BJ (cell line): ENCODE results near the gene SAFB. TPM values are rescaled to one million over a fixed set of nuclear protein-coding genes. Genes with fewer than 3 reads are reported as not detected.

Experiments
- CTCF ChIA-PET: fragments of 350-600 bp; formaldehyde crosslinking; extraction: SDS; loops from one replicate; lab custom pipeline; 2021; ENCODE audit warnings: antibody characterized with exemption, inconsistent platforms; lab: Yijun Ruan, JAX
- POLR2A ChIA-PET: fragments of 300-600 bp; sonication (Branson Sonifier 250); formaldehyde crosslinking; extraction: SDS; loops from one replicate; lab custom pipeline; 2021; ENCODE audit warnings: antibody characterized with exemption; lab: Charles Lee
- DNase-seq: peaks from one replicate; pipeline ENCODE4 v3.0.0-alpha.2; 2011; ENCODE audit warnings: low read depth
- H3K27me3 ChIP-seq: 2 replicates; pipeline ENCODE4 v1.6.0; 2011; ENCODE audit warnings: low read length; ENCODE audit not compliant: control insufficient read depth, insufficient read depth
- H3K36me3 ChIP-seq: 2 replicates; pipeline ENCODE4 v1.5.1; 2011; ENCODE audit warnings: low read length; ENCODE audit not compliant: control insufficient read depth, insufficient read depth
- H3K4me3 ChIP-seq: 2 replicates; pipeline ENCODE4 v1.5.1; 2011; ENCODE audit warnings: low read depth, mild to moderate bottlenecking, control low read depth, low read length
- polyA plus RNA-seq: library from polyadenylated mRNA; depleted of rRNA; stranded (reverse); fragments of >200 nt; gene quantifications from 2 replicates; pipeline ENCODE4 v1.2.3, GENCODE V29; 2011
- TF ChIP-seq, protein P1 (sequence below): IDR thresholded peaks from 2 replicates; pipeline ENCODE4 v1.5.1; 2011; ENCODE audit warnings: low read depth, mild to moderate bottlenecking, control low read depth, inconsistent platforms, low read length, moderate library complexity; ENCODE audit not compliant: insufficient read depth

Gene SAFB
- polyA plus RNA-seq, 1 experiment = 20.8 TPM

DNA sequence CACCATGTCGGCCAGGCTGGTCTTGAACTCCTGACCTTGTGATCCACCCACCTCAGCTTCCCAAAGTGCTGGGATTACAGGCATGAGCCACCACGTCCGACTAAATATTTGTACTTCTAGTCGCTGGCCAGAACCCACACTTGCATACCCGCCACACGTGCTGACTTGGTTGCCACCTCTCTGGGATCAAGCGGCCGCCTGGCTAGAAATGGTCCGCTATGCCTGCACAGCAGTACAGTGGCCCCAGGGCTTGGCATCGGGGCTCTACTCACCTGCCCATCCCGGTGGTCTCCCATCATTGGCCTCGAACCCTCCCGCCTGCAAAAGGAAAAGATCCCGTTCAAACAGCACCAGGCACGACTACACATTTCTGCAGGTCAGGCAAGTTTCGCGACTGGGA lies 31.4 kb upstream of the SAFB start:
- Histone ChIP-seq H3K36me3 (peaks cover 61% of the 10 kb centered on the region), H3K4me3 (no peak overlapping the region), H3K27me3 (no peaks in the 10 kb centered on the region)
- POLR2A ChIA-PET = no interaction called here
- CTCF ChIA-PET = no interaction called here
- TF ChIP-seq, protein P1, sequence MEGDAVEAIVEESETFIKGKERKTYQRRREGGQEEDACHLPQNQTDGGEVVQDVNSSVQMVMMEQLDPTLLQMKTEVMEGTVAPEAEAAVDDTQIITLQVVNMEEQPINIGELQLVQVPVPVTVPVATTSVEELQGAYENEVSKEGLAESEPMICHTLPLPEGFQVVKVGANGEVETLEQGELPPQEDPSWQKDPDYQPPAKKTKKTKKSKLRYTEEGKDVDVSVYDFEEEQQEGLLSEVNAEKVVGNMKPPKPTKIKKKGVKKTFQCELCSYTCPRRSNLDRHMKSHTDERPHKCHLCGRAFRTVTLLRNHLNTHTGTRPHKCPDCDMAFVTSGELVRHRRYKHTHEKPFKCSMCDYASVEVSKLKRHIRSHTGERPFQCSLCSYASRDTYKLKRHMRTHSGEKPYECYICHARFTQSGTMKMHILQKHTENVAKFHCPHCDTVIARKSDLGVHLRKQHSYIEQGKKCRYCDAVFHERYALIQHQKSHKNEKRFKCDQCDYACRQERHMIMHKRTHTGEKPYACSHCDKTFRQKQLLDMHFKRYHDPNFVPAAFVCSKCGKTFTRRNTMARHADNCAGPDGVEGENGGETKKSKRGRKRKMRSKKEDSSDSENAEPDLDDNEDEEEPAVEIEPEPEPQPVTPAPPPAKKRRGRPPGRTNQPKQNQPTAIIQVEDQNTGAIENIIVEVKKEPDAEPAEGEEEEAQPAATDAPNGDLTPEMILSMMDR = no peak
- DNase-seq = no peak

DNA sequence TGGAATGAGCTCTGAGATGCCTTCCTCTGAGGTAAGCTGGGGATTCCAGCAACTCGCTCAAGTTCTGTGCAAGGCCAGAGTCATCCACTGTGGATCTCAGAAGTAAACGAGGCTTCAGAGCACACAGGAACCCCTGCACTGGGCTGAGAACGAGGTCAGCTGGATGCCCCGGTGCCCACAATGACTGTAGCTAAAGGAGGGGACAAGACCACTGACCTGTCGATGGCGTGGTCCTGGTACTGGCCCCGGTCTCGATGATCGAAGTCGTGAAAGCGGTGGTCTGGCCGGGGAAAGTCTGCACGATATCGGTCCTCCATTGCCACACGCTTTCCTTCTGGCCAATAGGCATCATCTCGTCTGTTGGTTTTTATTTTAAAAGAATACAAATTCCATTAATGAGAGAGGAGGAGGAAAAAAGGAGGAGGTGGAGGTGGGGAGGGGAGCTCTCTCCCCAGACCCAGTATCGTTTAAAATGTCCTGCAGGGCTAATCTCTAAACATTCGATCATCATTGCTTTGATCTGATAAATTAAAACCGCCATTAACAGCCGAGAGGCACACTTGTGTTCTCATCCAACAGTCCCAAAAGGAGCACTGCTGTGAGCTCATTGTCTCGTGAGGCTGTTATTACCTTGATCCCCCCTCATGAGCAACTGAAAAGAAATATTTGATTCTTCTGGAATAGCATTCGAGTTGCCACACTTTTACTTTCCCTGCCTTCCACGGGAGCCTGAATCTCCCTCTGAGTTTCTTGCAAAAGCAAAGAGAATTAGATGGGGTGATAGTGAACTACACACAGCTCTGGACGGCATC lies 30.1 kb upstream of the SAFB start:
- Histone ChIP-seq H3K27me3 (no peaks in the 10 kb centered on the region), H3K36me3 (peaks cover 65% of the 10 kb centered on the region), H3K4me3 (no peak overlapping the region)
- no peak for DNase-seq
- TF ChIP-seq, protein P1 = no peak
- ChIA-PET CTCF (interaction anchor here (1.0 to 1.7 kb wide), 4 partner anchors 9 to 29 kb away, joined by 3 to 7 read pairs (median 4); no protein-coding TSS in a partner anchor), POLR2A (no interaction called here)

DNA sequence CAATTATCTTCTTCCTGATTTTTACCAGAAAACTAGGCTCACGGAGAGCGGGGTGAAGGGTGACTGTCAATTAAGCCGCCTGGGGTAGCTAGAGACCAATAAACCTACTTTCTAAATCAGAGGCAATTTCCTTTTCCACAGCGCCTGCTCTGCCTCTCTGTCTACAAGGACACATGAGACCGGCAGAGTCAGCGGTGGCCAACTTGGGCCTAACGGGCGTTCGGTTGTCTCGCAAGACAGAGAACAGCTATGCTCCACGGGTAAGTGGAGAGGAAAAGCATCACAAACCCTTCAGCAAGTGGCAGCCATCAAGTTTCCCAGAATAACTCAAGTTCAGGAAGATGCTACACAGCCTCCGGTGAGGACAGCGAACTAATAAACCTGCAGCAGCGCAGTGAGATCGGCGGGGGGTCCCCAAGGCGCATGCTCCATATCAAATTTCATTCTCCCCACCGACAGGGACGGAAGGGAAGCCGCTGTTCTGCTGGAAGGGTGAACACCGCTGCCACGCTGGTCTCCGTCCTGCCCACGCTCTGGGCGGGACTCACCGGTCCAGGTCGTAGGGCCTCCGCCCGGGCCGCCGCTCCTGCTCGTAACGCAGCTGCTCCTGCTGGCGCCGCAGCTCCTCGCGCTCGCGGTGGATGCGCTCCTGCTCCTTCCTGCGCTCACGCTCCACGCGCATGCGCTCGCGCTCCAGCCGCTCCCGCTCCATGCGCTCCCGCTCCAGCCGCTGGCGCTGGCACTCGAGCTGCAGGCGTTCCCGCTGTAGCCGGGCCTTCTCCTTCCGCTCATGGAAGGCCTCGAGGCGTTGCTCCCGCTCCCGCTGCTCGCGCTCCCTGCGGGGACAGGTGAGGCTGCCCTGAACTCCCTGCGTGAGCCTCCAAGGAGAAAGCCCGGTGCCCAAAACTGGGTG lies 29.3 kb upstream of the SAFB start:
- Histone ChIP-seq H3K4me3 (no peak overlapping the region), H3K36me3 (peaks cover 63% of the 10 kb centered on the region), H3K27me3 (no peaks in the 10 kb centered on the region)
- POLR2A ChIA-PET = no interaction called here
- CTCF ChIA-PET = interaction anchor here (1.0 to 1.7 kb wide), 4 partner anchors 9 to 30 kb away, joined by 3 to 7 read pairs (median 4); no protein-coding TSS in a partner anchor
- DNase-seq = no peak
- TF ChIP-seq, protein P1 = no peak

DNA sequence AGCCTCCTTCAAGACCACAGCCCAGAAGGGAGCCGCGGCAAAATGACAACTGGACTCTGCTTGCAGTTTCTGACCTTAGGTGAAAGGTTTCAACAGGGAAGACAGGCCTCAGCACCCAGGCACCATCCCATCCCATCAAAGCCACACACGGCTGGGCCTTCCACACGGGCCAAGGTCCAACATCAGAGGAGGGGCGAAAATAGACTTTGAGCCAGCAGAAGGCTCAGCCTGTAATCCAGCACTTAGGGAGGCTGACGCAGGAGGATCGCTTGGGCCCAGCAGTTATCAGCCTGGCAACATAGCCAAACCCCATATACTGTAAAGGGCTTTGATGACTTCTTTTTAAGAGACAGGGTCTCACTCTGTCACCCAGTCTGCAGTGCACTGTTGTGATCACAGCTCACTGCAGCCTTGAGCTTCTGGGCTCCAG lies 28.3 kb upstream of the SAFB start:
- H3K27me3 ChIP-seq = no peaks in the 10 kb centered on the region
- no peak for DNase-seq
- CTCF ChIA-PET = interaction anchor here (1.4 to 1.7 kb wide), 2 partner anchors 10 to 13 kb away, joined by 4 to 7 read pairs; no protein-coding TSS in a partner anchor
- TF ChIP-seq, protein P1 = no peak
- POLR2A ChIA-PET = no interaction called here
- H3K36me3 ChIP-seq = peaks cover 60% of the 10 kb centered on the region
- no peak overlapping the region for H3K4me3 ChIP-seq

DNA sequence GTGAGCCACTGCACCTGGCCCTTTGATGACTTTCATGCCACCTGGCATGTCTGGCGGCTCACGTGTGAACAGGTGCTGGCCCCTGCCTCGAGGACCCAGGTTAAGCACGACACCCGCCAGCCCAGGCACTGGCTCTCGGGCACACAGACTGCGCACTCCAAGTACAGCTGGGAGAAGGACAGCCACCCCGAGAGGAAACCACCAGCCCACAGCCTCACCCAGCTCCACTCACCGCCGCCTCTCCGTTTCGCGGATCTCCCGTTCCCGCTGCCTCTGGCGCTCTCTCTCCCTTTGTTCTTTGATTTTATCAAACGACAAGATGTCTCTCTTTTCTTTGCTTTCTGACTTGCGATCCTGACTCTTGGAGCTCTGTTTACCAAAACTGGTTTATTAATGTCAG lies 27.8 kb upstream of the SAFB start:
- no peak for DNase-seq
- H3K27me3 ChIP-seq = no peaks in the 10 kb centered on the region
- H3K4me3 ChIP-seq = no peak overlapping the region
- TF ChIP-seq, protein P1 = no peak
- ChIA-PET CTCF (no interaction called here), POLR2A (no interaction called here)
- peaks cover 59% of the 10 kb centered on the region for H3K36me3 ChIP-seq
